WTC11 (cell line): ENCODE results near the gene SWT1. TPM values are rescaled to one million over a fixed set of nuclear protein-coding genes. Genes with fewer than 3 reads are reported as not detected.

ENCODE experiments used
- ATAC-seq: fragments of 200-7000 bp; cut with Tn5 transposase; 2 replicates; pipeline ENCODE4 v1.10.0; 2021; ENCODE audit warnings: mild to moderate bottlenecking, moderate library complexity
- CTCF ChIA-PET: fragments of 300-600 bp; sonication (Branson Sonifier 250); formaldehyde crosslinking; loops from one replicate; lab custom pipeline; 2021; ENCODE audit warnings: antibody characterized with exemption; lab: Charles Lee
- POLR2A ChIA-PET: fragments of 350-600 bp; sonication (Branson Sonifier 250); formaldehyde crosslinking; loops from one replicate; lab custom pipeline; 2021; ENCODE audit warnings: antibody characterized with exemption; lab: Charles Lee
- DNase-seq: peaks from one replicate; pipeline ENCODE4 v3.0.0; 2021; ENCODE audit warnings: low spot score
- H3K27ac Mint-ChIP-seq: 2 replicates; pipeline ENCODE4 v1.8.0; 2021; ENCODE audit warnings: mixed read lengths
- H3K27me3 Mint-ChIP-seq: 2 replicates; pipeline ENCODE4 v1.8.0; 2021; ENCODE audit warnings: low read depth, mild to moderate bottlenecking, moderate library complexity, mixed read lengths
- H3K36me3 Mint-ChIP-seq: 2 replicates; pipeline ENCODE4 v1.8.0; 2021; ENCODE audit warnings: mixed read lengths
- H3K4me1 Mint-ChIP-seq: 2 replicates; pipeline ENCODE4 v1.8.0; 2022; ENCODE audit warnings: mixed read lengths
- H3K4me3 Mint-ChIP-seq: 2 replicates; pipeline ENCODE4 v1.8.0; 2021; ENCODE audit warnings: mild to moderate bottlenecking, moderate library complexity, mixed read lengths
- H3K9me3 Mint-ChIP-seq: 2 replicates; pipeline ENCODE4 v1.8.0; 2021; ENCODE audit warnings: mixed read lengths
- ATF3 ChIP-seq: sonication (generic); formaldehyde crosslinking; conservative IDR thresholded peaks from 2 replicates; pipeline ENCODE4 v1.8.1; 2022; ENCODE audit warnings: mild to moderate bottlenecking, missing genetic modification reagents
- CREB1 ChIP-seq: sonication (generic); formaldehyde crosslinking; IDR thresholded peaks from 2 replicates; pipeline ENCODE4 v1.8.0; 2023; ENCODE audit warnings: mild to moderate bottlenecking, missing genetic modification reagents
- E2F5 ChIP-seq: sonication (generic); formaldehyde crosslinking; IDR thresholded peaks from 2 replicates; pipeline ENCODE4 v1.8.1; 2022; ENCODE audit warnings: mild to moderate bottlenecking, moderate library complexity, missing genetic modification reagents
- EMX1 ChIP-seq: fragments of 250-450 bp; sonication (Bioruptor Pico); IDR thresholded peaks from 2 replicates; pipeline ENCODE4 v1.8.0; 2021; ENCODE audit warnings: mild to moderate bottlenecking
- ESRRA ChIP-seq: sonication (generic); formaldehyde crosslinking; IDR thresholded peaks from 2 replicates; pipeline ENCODE4 v1.8.1; 2022; ENCODE audit warnings: mild to moderate bottlenecking, missing genetic modification reagents, borderline replicate concordance
- ETV6 ChIP-seq: sonication (generic); formaldehyde crosslinking; IDR thresholded peaks from 2 replicates; pipeline ENCODE4 v1.8.1; 2022; ENCODE audit warnings: mild to moderate bottlenecking, missing genetic modification reagents
- FOXJ3 ChIP-seq: sonication (generic); formaldehyde crosslinking; IDR thresholded peaks from 2 replicates; pipeline ENCODE4 v1.9.0; 2021; ENCODE audit warnings: missing genetic modification reagents, mild to moderate bottlenecking, borderline replicate concordance
- FOXK1 ChIP-seq: sonication (generic); formaldehyde crosslinking; IDR thresholded peaks from 2 replicates; pipeline ENCODE4 v1.8.0; 2022; ENCODE audit warnings: mild to moderate bottlenecking, moderate library complexity, missing genetic modification reagents
- IRF2 ChIP-seq: sonication (generic); formaldehyde crosslinking; IDR thresholded peaks from 2 replicates; pipeline ENCODE4 v1.8.0; 2022; ENCODE audit warnings: low read depth, missing genetic modification reagents, borderline replicate concordance
- JAZF1 ChIP-seq: fragments of 250-450 bp; sonication (Bioruptor Pico); IDR thresholded peaks from 2 replicates; pipeline ENCODE4 v1.9.0; 2021; ENCODE audit warnings: moderate library complexity, mild to moderate bottlenecking, inconsistent platforms
- JUN ChIP-seq: sonication (generic); formaldehyde crosslinking; IDR thresholded peaks from 2 replicates; pipeline ENCODE4 v1.8.0; 2023; ENCODE audit warnings: mild to moderate bottlenecking, missing genetic modification reagents
- MLX ChIP-seq: sonication (generic); formaldehyde crosslinking; IDR thresholded peaks from 2 replicates; pipeline ENCODE4 v1.8.1; 2023; ENCODE audit warnings: mild to moderate bottlenecking, missing genetic modification reagents, moderate library complexity
- MXD4 ChIP-seq: fragments of 250-450 bp; sonication (Bioruptor Pico); IDR thresholded peaks from 2 replicates; pipeline ENCODE4 v1.8.0; 2021; ENCODE audit warnings: mild to moderate bottlenecking, moderate library complexity, borderline replicate concordance
- NFE2L1 ChIP-seq: sonication (generic); formaldehyde crosslinking; IDR thresholded peaks from 2 replicates; pipeline ENCODE4 v1.8.1; 2023; ENCODE audit warnings: missing genetic modification reagents
- PRDM15 ChIP-seq: sonication (generic); formaldehyde crosslinking; IDR thresholded peaks from 2 replicates; pipeline ENCODE4 v1.8.0; 2022; ENCODE audit warnings: missing genetic modification reagents
- PRRX2 ChIP-seq: fragments of 250-450 bp; sonication (Bioruptor Pico); IDR thresholded peaks from 2 replicates; pipeline ENCODE4 v1.8.0; 2021; ENCODE audit warnings: mild to moderate bottlenecking
- RELA ChIP-seq: sonication (generic); formaldehyde crosslinking; IDR thresholded peaks from 2 replicates; pipeline ENCODE4 v1.8.1; 2022; ENCODE audit warnings: missing genetic modification reagents, mild to moderate bottlenecking, borderline replicate concordance
- SOX15 ChIP-seq: fragments of 250-450 bp; sonication (Bioruptor Pico); IDR thresholded peaks from 2 replicates; pipeline ENCODE4 v1.9.0; 2021; ENCODE audit warnings: mild to moderate bottlenecking
- TEAD1 ChIP-seq: sonication (generic); formaldehyde crosslinking; IDR thresholded peaks from 2 replicates; pipeline ENCODE4 v1.8.0; 2022; ENCODE audit warnings: mild to moderate bottlenecking, missing genetic modification reagents
- ZNF423 ChIP-seq: fragments of 250-450 bp; sonication (Bioruptor Pico); IDR thresholded peaks from 2 replicates; pipeline ENCODE4 v2.1.2; 2022; ENCODE audit warnings: mild to moderate bottlenecking, moderate library complexity
- total RNA-seq: library from RNA; stranded (reverse); gene quantifications from 3 replicates; pipeline ENCODE4 v1.2.3, GENCODE V29; 2021
- TF ChIP-seq, protein P1 (sequence below): sonication (generic); formaldehyde crosslinking; IDR thresholded peaks from 2 replicates; pipeline ENCODE4 v1.8.0; 2023; ENCODE audit warnings: mild to moderate bottlenecking, missing genetic modification reagents
- TF ChIP-seq, protein P2 (sequence below): fragments of 250-450 bp; sonication (Bioruptor Pico); IDR thresholded peaks from 2 replicates; pipeline ENCODE4 v1.9.0; 2021; ENCODE audit warnings: mild to moderate bottlenecking, borderline replicate concordance

The SWT1 gene
- total RNA-seq, 1 experiment from 2014 or later: 5.8 TPM

DNA sequence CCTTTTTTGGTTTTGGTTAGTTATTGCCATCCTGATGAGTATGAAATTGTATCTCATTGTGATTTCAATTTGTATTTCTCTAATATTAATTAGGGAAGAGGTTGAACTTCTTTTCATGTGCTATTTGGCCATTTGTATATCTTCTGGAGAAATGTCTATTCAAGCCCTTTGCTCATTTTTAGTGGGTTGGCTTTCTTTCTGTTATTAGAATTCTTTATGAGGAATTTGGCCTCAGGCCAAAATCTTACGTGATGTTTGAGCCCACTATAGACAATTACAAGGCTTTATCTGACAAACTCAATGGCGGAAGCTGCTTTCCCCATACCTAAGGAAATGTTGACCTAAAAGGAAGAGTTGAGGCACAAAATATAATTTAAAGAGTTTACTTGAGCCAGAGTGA lies 127.1 kb downstream of the SWT1 start:
- Mint-ChIP-seq H3K36me3 (no peaks in the 10 kb centered on the region), H3K4me3 (no peak overlapping the region), H3K27me3 (no peaks in the 10 kb centered on the region), H3K9me3 (peaks cover 2% of the 10 kb centered on the region; the same call in 1 of the 2 replicates), H3K27ac (no peak overlapping the region), H3K4me1 (no peaks in the 10 kb centered on the region)
- CTCF ChIA-PET: no interaction called here
- no peak for TF ChIP-seq MLX (CRISPR knock-in tag)
- TF ChIP-seq E2F5 (CRISPR knock-in tag): no peak
- no peak for TF ChIP-seq ETV6 (CRISPR knock-in tag)
- no peak for TF ChIP-seq CREB1 (CRISPR knock-in tag)
- no peak for TF ChIP-seq SOX15 (CRISPR knock-in tag)
- TF ChIP-seq, protein P1, sequence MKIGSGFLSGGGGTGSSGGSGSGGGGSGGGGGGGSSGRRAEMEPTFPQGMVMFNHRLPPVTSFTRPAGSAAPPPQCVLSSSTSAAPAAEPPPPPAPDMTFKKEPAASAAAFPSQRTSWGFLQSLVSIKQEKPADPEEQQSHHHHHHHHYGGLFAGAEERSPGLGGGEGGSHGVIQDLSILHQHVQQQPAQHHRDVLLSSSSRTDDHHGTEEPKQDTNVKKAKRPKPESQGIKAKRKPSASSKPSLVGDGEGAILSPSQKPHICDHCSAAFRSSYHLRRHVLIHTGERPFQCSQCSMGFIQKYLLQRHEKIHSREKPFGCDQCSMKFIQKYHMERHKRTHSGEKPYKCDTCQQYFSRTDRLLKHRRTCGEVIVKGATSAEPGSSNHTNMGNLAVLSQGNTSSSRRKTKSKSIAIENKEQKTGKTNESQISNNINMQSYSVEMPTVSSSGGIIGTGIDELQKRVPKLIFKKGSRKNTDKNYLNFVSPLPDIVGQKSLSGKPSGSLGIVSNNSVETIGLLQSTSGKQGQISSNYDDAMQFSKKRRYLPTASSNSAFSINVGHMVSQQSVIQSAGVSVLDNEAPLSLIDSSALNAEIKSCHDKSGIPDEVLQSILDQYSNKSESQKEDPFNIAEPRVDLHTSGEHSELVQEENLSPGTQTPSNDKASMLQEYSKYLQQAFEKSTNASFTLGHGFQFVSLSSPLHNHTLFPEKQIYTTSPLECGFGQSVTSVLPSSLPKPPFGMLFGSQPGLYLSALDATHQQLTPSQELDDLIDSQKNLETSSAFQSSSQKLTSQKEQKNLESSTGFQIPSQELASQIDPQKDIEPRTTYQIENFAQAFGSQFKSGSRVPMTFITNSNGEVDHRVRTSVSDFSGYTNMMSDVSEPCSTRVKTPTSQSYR (CRISPR knock-in tag): no peak
- no peak for TF ChIP-seq ZNF423 (CRISPR knock-in tag)
- no peak for TF ChIP-seq EMX1
- no peak for TF ChIP-seq NFE2L1
- no peak for TF ChIP-seq JAZF1 (CRISPR knock-in tag)
- TF ChIP-seq MXD4: no peak
- no peak for TF ChIP-seq TEAD1 (CRISPR knock-in tag)
- TF ChIP-seq FOXJ3 (CRISPR knock-in tag): no peak
- DNase-seq (no peak), ATAC-seq (no peak)
- POLR2A ChIA-PET: no interaction called here

DNA sequence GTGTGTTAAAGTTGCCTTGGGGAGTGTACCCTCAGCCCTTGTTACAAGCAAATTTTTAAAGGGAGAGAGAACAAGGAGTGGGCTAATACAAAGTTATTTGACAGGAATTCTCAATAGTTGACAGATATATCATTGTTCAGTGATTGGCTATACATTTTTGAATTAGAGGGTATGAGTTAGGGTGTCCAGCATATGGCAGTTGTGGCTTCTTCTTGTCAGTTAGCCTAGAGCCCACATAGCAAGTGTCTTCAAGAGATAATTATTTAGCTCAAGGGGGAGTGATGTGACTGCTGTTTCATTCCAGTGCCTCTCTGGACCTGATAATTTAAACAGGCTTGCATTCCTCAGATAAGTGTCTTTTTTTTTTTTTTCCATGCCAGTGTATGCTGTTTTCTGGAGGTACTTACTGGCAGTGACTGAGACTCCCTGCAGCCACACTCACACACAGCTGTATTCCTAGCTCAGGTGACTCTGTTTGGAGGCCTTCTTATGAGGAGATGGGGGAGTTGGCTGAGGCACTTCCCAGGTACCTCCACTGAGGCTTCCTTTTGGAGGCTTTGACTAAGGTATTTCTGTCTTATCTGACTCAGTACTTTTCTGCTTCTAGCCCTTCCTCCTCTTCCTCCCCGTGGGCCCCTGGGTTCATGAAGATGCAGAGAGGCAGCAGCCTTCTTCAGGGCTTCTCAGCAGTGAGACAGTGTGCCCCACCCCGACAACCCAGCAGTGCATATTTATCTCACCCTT lies 127.7 kb downstream of the SWT1 start:
- Mint-ChIP-seq H3K27ac (no peak overlapping the region), H3K4me1 (no peaks in the 10 kb centered on the region), H3K9me3 (peaks cover 4% of the 10 kb centered on the region), H3K36me3 (no peaks in the 10 kb centered on the region), H3K4me3 (no peak overlapping the region), H3K27me3 (no peaks in the 10 kb centered on the region)
- POLR2A ChIA-PET: no interaction called here
- CTCF ChIA-PET: no interaction called here
- no peak for DNase-seq
- ATAC-seq: peak; percentile 59
- TF ChIP-seq, protein P2, sequence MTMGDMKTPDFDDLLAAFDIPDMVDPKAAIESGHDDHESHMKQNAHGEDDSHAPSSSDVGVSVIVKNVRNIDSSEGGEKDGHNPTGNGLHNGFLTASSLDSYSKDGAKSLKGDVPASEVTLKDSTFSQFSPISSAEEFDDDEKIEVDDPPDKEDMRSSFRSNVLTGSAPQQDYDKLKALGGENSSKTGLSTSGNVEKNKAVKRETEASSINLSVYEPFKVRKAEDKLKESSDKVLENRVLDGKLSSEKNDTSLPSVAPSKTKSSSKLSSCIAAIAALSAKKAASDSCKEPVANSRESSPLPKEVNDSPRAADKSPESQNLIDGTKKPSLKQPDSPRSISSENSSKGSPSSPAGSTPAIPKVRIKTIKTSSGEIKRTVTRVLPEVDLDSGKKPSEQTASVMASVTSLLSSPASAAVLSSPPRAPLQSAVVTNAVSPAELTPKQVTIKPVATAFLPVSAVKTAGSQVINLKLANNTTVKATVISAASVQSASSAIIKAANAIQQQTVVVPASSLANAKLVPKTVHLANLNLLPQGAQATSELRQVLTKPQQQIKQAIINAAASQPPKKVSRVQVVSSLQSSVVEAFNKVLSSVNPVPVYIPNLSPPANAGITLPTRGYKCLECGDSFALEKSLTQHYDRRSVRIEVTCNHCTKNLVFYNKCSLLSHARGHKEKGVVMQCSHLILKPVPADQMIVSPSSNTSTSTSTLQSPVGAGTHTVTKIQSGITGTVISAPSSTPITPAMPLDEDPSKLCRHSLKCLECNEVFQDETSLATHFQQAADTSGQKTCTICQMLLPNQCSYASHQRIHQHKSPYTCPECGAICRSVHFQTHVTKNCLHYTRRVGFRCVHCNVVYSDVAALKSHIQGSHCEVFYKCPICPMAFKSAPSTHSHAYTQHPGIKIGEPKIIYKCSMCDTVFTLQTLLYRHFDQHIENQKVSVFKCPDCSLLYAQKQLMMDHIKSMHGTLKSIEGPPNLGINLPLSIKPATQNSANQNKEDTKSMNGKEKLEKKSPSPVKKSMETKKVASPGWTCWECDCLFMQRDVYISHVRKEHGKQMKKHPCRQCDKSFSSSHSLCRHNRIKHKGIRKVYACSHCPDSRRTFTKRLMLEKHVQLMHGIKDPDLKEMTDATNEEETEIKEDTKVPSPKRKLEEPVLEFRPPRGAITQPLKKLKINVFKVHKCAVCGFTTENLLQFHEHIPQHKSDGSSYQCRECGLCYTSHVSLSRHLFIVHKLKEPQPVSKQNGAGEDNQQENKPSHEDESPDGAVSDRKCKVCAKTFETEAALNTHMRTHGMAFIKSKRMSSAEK (CRISPR knock-in tag): no peak
- TF ChIP-seq RELA (CRISPR knock-in tag): no peak
- no peak for TF ChIP-seq ESRRA (CRISPR knock-in tag)
- no peak for TF ChIP-seq ZNF423 (CRISPR knock-in tag)
- no peak for TF ChIP-seq FOXK1 (CRISPR knock-in tag)
- TF ChIP-seq IRF2 (CRISPR knock-in tag): no peak
- no peak for TF ChIP-seq ATF3 (CRISPR knock-in tag)
- TF ChIP-seq JUN: no peak
- TF ChIP-seq PRDM15 (CRISPR knock-in tag): no peak
- no peak for TF ChIP-seq PRRX2
